NOMO-1 treated with dmso at 0.1 percent for 144 hours (cell line): Measurements from ENCODE around the gene ARL14EP.
A peak's percentile ranks its signal among the peaks of the same experiment; 100 is the strongest.

Source experiments
- DNase-seq: peaks from one replicate; lab custom pipeline; 2025; ENCODE audit not compliant: unreplicated experiment; lab: John Stamatoyannopoulos, UW

Gene ARL14EP

DNA sequence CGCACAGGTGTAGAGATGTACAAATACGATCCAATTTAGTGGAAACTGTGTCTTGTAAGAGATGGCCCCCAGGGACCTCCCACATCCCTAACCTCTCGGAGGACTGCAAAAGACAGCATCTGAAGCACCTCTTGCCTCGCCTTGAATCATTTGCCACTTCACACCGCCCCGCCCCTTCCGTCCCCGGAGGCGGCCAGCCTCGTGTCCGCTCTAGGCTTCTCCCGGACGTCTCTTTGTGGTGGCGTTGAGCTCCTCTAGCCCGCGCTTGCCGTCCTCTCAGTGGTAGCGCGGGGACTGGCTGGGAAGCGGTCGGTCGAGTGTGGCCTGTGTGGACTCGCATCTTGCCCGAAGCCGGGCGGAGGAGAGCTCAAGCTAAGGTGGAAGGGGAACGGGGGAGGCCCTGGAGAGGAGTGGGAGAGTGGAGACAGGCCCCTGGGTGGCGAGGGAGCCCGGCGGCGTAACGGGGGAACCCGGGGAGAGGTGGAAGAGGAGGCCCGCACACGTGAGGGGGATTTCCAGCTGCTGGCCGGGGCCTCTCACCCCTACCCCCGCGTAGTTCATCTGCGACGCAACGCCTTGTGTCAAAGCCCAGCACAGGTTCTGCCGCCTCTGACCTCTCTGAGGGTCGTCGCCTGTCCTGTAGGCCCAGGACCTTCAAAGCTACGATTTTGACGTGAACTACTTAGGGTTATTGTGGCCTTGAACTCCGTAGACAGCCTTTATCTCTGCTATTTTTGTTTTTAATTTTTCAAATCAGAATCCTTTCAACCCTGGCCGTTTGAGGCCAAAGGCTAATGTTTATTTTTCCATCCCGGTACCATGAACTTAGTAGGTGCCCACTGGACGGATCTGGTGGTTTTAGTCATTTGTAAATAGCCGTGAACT is at the start of gene ARL14EP:
TSS of gene ARL14EP (plus strand) at position 279 of the 885 bp plus-strand sequence. CDS start 7,845 bp downstream, outside the sequence.
- DNase-seq: peak; percentile 96

DNA sequence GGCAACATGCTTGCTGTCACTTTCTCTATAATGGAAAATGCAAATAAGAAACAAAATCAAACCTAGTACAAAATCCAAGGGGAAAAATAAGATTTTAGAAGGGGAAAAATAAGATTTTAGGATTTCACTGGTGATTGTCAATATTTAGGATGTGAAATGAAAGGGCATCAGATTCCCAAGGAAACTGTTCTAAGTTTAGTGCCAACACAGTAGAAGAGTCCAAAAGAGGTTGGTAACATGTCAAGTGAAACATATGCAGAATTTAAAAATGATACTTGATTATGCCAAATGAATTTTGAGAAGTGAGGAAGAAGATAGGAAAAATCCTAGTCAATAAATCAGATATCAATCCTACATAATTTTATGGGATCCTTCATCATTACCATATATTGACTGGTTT is 45.7 kb upstream of the ARL14EP start:
- DNase-seq: no peak

DNA sequence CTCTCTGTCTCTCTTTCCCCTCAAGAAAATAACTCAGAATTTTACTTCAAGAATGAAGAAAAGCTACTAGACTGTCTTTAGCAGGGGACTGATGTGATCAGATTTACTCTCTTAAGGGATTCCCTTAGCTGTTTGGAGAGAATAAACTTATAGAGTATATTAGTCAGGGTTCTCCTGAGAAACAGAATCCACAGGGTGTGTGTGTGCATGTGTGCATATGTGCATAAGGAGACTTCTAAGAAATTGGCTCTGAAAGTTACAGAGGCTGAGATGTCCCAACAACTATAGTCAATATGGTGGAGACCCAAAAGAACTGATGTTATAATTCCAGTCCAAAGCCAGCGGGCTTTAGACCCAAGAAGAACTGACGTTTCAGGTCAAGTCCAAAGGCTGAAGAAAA is 43.1 kb upstream of the ARL14EP start:
- DNase-seq: no peak

DNA sequence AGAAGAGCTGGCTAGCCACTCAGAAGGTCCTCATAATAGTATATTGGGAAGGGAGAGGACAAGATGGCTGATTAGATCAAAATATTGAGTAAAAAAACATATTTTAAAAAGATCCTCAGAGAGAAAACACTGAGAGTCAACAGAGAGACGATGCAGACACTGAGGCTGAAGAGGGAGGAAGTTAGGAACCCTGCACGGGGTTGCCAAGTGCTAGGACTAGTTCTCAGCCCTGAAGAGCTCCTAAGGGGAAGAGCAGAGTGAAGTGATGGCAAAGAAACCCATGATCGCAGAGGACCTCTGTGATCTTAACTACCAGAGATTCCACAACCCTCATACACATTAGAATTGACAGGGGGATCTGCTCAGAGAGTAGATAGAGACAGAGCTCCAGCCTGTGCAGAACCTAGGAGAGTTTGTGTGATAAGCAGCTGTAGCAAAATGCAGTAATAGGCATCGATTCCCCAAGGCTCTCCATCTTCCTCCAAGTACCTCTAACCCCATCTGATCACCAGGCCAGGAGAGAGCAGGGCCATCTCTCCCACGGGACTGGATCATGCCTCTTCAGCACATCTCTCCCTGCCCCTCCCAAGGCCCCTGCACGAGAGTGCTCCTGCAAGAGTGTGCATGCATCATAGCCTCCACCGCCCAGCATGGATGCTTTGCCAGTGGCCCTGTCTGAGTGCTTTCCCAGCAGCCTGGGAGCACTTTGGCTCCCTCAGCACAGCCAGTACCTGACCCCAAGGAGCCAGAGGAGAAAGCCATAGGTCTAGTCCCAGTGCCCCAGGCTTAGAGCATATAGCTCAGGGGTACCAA is 41.2 kb upstream of the ARL14EP start:
- no peak for DNase-seq

DNA sequence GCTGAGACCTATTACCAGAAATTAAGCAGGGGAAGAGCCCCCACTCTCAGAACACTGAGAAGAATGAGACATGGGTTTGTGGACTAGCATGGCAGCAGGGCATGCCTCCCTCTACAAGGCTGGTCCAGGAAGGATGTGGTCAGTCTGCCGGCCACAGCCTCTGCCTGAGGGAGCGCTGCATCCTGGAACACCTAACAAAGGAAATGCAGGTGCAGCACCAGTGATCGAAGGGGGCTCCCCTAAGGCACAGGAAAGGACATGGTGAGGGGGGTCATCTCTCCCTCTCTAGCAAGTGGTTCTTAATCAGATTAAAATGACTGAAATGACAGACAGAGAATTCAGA is 40.6 kb upstream of the ARL14EP start:
- no peak for DNase-seq

DNA sequence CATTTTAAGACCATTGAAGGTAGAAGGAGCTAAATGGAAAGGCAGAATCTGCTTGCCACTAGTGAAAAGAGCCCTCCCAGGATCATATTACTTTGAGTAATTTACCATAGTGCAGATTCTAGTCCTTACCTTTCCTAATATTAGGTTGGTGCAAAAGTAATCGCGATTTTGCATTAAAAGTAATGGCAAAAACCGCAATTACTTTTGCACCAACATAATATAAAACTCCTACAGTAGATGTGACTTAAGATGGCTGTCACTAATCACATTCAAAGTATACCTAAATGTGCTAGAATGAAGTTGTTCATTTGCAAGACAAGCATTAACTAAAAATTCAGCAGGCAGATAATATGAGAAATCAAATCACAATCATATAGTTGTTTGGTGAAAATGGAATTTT is 38.1 kb upstream of the ARL14EP start:
- no peak for DNase-seq

DNA sequence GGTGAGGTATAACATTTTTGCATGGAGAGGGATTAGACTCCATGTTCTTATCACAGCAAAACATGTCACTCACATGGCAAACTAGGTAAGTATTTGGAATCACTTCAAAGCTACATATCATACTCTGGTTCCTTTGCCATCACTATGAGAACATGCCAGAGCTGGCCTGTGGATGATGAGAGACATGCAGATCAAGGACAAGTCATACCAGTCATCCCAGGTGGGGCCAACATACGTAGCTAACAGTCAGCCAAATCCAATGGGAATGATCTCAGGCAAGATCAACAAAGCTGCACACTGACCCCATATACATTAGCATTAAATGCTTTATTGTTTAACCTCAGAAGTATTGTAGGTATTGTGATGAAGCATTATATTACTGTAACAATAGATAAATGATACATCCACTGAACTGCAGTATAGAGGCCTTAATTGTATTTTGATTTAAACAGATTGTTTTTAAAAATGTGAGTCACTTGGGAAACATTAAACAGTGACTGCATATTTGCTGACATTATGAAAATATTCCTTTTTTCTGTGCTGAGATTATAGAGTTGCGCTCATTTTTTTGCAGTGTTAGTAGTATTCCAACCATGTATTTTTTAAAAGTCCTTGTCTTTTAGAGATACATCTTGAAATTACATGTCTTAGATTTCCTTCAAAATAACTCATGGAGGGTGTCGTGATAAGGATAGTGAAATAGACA is 37.3 kb upstream of the ARL14EP start:
- no peak for DNase-seq

DNA sequence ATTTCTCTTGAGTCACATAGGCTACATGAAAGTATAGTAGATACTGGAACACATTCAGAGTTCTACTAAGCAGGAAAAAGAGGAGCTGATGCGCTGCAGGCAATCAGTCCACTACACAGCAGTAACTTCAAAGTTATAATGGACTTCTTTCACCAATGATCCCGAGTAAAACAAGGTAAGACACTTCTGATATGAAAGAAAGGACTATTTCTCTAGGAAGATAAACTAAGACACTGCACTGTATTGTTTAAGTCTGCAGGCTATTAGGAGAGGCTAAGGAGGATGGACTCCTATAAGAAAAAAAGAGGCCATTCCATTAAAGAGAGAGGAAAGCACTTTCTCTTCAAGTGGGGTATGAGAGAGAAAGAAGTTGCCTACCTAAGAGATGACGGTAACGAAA is 31.6 kb upstream of the ARL14EP start:
- DNase-seq: no peak

DNA sequence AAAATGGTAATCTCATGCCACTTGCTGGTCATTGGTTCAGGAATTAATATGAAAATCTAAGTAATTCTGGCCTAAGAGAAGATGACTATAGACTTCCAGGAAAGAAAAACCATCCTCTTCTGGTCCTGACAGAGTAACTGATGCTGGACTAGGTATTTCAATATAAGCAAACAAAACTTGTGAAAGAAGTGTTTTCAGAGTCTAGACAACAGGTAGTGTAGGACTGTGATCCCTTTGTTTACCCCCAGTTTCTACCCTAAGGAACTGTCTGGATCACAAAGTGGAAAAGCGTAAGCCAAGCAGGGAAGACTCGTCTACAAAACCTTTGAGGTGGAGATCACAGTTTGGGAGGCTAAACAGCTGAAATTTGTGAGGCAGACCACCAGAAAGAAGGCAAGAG is 30.4 kb upstream of the ARL14EP start:
- DNase-seq: no peak

DNA sequence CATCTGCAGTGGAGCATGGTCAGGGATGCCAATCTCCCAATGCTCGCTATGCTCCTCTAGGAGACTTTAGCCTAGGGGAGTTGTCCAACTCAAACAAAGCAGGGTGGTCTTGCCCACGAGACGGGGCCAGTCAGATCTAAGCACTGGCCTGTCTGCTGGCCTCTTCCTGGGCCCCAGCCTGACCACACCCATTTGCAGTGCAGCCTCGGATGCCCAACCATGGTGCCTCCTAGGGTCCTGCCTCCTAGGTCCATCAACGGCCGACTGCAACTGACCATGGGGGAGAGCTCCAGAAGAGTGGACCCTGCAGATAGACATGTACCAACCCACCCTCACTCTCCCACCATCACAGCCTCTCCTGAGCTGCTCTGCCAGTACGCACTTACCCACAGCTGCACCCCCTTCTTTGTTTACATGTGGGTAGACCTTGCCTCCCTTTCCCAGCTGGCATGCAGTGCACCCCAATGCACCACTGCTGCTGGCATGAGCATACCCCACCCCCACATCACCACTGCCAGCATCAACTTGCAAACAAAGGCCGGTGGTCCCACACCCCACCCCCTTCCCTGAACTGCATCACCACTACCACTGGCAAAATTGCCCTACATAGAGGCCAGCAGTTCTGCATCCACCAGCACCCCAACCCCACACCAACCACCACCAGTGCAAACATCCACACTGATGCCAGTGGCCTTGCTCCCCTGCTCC is 27.6 kb upstream of the ARL14EP start:
- DNase-seq: no peak

DNA sequence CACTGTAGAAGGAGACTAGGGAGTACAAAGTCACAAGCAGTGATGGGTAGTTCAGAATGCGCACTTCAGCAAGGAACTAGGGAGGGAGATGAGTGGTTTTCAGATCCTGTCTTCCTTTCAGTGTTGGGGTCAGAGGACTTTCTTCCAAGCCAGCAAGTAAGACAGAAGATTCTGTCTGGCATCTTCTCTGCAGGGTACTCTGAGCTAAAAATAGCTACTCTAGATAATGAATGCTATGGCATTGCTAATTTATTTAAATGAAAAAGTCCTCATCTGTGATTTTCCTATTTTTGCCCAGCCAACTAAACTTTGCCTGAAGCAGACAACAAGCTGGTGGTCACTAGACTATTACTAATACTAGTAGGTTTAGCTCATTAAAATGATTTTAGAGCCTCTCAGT is 18.3 kb upstream of the ARL14EP start:
- no peak for DNase-seq

DNA sequence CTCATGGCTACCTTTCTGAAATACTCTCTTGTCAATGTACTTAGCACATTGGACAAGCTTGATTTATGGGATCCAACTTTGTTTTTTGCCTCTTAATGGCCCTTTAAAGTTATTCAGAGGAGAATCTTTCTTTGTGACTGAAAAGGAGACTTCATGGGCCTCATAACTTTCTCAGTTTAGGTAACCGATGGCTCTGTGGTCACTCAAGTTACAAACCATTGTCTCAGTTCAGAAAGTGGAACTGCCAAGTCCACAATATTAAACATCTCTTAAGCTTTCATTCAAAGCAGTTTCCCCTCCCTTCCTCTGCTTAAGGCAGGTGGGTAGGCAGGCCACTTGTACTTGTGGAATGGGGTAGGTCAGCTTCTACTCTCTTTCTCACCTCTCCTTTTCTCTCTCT is 12.3 kb upstream of the ARL14EP start:
- no peak for DNase-seq

DNA sequence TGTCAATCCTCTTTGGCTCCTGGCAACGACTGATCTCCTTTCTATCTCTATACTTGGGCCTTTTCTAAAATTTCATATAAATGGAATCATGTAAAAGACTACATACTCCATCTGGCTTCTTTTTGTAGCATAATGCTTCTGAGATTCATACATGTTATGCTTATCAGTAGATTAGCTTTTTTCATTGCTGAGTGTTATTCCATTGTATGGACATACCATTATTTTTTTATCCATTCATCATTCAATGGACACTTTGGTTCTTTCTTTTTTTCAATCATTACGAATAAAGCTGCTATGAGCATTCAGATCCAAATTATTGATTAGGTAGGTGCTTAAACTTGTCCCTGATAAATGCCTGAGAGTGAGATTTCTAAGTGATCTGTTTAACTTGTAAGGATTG is 11.7 kb upstream of the ARL14EP start:
- DNase-seq: no peak

DNA sequence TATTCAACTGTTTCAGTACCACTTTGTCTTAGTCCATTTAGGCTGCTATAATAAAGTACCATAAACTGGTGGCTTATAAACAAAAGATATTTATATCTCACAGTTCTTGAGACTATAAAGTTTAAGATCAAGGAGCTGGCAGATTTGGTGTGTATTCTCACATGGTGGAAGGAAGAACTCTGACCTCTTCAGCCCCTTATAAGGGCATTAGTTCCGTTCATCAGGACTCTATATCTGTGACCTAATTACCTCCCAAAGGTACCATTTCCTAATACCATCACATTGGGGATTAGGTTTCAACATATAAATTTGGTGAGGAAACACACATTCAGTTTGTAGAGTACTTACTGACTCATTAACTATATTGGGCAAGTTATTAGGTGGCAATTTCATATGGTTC is 10.7 kb upstream of the ARL14EP start:
- DNase-seq: no peak

DNA sequence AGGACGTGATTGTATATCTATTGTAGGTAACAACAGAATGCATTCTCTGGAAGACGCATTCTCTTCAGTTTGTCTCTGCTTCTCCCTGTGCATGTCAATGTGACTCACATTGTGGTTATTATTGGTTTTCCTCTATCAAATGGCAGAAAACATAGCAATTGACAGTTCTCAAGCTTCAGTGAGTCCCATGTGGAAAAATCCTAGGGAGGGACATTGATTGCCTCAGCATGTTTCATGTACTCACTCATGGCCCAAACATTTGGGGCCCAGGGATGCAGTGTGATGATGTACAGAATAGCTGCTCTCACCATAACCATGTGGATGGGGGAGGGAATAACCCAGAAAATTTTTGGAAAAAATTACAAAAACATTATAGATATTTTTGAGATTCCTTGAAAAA is 9.3 kb upstream of the ARL14EP start:
- no peak for DNase-seq

DNA sequence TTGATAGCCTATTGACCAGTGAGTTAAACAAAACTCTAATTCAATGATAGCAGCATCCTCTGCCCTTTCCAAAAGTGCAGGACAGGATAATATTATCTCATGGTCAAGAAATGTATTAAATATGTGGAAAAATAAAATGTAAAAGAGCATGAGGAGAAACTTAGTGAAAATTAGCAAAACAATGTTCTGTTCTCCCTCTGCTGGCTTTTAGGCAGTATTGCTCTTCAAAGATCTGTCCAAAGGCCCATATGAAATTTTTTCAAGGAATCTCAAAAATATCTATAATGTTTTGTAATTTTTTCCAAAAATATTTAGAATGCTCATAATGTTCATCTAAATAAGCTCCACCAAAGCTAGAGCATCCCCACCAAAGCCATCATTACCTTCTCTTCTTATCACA is 8.3 kb upstream of the ARL14EP start:
- DNase-seq: no peak

DNA sequence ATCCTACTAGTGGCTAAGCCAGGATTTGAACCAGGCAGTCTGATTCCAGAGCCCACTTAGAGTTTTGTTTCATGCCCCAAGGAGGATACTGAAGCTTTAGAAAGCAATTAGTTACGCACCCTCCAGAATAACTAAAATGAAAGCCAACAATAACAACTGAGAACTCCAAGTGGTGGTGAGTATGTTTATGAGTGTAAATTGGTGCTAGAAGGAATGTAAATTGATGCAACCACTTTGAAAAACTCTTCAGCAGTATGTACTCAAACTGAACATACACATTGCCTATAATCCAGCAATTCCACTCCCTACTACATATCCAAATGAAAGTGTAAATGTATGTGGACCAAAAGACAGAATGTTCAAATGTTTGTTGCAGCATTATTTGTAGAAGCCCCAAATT is 6.7 kb upstream of the ARL14EP start:
- no peak for DNase-seq

DNA sequence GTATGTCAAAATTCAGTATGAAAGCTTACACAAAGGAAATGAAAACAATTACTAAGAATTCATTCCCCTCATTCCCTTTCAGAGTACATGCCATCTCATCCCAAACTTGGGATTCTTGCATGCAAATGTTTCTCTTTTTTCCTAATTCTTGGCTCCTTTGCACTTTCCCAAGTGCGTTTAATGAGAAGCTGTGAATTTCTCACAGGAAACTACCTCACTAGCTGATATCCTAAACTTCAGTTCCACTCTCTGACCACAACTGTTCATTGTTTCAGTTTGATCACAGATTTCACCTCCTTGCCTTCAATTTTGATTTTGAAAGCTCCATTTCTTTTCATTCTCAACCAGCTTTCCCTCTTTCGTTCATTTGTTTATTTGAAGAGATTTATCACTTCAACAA is 5.9 kb upstream of the ARL14EP start:
- DNase-seq: no peak

DNA sequence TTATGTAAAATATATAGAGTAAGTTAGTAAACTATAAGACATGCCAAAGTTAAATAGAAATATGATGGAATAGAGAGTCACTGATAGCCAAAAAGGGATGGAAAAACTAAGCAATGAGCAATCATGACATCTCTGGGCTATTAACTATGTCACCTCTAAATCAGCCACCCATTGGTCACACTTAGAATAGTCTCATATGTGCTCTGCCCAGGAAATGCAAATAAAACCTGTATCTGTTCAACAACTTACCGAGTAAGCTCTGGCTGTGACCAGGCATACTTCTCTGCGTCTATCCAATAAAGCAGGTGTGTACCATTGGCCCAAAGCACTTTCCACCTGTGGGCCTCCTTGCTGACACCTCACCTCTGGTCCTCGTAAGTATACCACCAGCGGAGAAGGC is 1.6 kb upstream of the ARL14EP start:
- DNase-seq: no peak

DNA sequence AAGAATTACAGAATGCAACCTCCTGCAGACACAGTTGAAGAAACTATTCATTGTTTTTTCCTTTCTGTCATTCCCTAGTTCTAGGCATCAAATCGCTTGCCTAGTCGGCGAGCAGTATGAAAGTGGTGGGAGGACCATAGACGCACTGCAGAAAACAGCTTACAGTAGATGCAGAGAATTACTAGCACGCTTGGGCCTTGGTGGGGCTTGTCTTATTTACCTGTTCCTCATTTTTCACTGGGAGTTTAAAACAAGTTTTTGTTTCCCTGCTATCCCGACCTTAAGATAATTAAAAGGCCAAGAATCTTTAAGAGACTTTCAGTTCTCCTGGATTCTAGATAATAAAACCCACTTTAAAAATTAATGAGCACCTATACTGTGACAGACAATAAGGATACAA is 713 bp upstream of the ARL14EP start:
- no peak for DNase-seq

DNA sequence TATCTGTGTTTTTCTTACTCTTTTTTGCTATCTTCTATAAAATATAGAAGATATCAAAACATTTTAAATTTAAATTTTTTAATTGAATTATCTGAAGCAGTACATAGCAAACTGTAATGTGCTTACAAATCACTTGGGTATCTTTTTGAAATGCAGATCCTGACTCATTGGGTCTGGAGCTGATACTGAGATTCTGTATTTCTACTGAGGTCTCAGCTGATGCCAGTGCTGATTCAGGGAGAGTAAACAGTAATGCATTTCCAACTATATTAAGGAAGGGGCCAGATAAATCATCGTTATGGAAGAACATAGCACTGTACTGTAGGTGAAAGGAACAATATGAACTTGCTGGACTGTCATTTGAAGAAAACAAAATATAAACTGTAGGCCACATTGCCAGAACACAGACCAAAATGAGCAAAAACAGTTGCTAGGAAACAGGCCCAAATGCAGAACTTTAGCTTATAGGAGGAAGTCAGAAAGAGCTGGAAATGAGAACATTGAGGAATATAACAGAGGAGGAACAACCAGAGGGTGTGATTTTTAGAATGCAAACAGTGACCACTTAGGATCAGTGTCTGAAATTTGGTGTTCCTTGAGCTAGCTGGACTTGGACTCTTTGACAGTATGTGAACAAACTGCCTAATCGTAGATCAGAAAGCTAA is 3.3 kb downstream of the ARL14EP start:
- DNase-seq: no peak
